ENCODE results near the gene CTTN. TPM values are rescaled to one million over a fixed set of nuclear protein-coding genes. Genes with fewer than 3 reads are reported as not detected.

CTTN gene
- total RNA-seq, 4 donors from 2014 or later: 111 to 164 (median 146) TPM

DNA sequence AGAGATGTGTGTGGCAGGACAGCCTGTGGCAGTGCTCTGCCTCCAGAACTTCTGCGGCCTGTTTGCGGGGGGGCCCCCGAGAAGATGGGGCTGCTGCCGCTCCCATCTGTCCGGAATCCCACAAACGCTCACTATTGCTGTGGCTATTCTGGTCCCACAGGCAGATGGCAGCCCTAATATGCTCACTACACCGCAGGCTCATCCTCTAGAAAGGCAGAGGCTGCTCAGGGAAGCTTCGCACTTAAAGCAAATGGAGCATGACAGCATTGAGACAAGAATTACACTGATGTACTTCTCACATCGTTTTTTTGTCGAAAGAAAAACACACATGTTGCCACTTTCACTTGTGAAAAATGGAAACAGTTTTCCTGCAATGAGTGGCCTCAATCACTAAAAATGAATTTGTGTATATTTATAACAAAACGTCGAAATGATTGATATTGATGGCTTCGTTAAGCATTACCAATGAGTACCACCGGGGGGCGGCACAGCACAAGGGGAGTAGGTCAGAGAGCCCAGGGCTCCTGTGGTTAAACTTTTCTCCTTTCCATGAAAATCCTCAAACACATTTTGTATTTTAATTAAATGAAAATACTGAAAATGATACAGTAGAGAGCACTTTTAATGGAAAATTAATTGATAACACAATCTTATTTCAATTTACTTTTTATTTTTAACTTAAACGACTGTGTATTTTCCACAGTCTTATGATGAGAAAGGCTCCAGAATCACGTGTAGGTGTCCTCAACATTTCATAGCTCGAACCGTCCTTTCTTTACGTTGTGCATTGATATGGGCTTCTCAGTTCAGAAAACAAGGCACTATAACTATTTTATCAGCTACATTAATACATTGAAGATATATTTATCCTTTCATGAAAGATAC is 69.1 kb downstream of the CTTN start:
- intact Hi-C loops (cut with DNase I): loop anchor here (1.0 kb wide), 1 partner anchor 288 kb away; no protein-coding TSS in a partner anchor
- DNase-seq (ENCODE audit: extremely low spot score): no peak

DNA sequence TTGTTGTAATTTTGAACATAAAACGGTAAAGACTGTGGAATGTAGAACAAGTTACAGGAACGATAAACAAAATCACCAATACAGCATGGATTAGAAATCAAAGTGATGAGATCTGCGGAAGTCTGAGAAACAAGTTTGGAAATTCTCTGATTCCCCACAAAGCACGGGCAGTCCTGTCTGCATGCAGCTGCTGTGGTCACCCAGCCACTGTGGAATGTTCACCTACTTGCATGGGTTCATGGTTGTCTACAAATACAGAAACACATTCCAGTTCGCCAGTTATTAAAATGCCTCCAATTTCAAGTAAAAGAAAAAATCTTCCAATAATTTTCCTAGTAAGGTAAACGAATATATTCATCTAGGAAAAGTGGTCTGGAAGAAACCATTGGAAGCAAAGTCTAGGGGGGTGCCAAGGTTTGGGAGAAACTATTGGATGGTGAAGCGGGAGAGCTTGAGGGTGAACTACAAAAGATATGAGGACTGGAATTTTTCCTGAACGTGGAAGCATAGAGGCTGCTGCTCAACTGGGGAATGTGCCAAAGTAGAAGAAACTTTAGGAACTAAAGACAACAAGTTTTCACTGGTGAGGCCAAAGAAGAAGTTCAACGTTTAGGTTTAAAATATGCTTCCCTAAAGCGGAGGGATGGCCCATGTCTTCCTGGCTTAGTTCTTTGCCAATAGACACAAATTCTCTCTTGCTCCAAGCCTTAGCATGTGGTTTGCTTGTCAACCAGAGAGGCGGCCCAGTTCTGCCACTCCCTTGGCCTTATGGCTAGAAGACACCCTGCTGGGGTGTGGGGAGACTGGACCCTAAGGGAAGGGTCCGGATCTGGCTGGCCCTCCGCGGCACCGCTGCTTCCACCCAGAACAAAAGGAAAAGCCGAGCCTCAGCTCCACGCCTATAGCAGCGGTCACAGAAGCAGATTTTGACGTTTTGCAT is 70.2 kb downstream of the CTTN start:
- 73% methylated on average over 16 of the region's 19 CpGs for WGBS
- Histone ChIP-seq H3K9me3 (no peaks in the 10 kb centered on the region), H3K27ac (replicated peaks in 1 of 4) (no peak overlapping the region), H3K27me3 (peaks cover 0 to 19% (median 0%) of the 10 kb centered on the region in 4 donors), H3K4me3 (no peak overlapping the region), H3K4me1 (peaks cover 0 to 7% (median 2%) of the 10 kb centered on the region in 4 donors), H3K36me3 (no peaks in the 10 kb centered on the region)
- intact Hi-C loops (cut with DNase I): no loop called here
- DNase-seq (ENCODE audit: extremely low spot score): no peak
- no peak for TF ChIP-seq POLR2AphosphoS5 (IDR thresholded peaks at IDR 0.05)
- TF ChIP-seq, protein P1, sequence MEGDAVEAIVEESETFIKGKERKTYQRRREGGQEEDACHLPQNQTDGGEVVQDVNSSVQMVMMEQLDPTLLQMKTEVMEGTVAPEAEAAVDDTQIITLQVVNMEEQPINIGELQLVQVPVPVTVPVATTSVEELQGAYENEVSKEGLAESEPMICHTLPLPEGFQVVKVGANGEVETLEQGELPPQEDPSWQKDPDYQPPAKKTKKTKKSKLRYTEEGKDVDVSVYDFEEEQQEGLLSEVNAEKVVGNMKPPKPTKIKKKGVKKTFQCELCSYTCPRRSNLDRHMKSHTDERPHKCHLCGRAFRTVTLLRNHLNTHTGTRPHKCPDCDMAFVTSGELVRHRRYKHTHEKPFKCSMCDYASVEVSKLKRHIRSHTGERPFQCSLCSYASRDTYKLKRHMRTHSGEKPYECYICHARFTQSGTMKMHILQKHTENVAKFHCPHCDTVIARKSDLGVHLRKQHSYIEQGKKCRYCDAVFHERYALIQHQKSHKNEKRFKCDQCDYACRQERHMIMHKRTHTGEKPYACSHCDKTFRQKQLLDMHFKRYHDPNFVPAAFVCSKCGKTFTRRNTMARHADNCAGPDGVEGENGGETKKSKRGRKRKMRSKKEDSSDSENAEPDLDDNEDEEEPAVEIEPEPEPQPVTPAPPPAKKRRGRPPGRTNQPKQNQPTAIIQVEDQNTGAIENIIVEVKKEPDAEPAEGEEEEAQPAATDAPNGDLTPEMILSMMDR (IDR thresholded peaks at IDR 0.05): no peak
- no peak for TF ChIP-seq EP300 (IDR thresholded peaks at IDR 0.05)
- TF ChIP-seq POLR2A (IDR thresholded peaks at IDR 0.05; ENCODE audit: low read depth): no peak

More for the DNA sequence above, 69.1 kb downstream of the CTTN start:
- peaks cover 0 to 27% (median 0%) of the 10 kb centered on the region in 4 donors for H3K27me3 ChIP-seq
- 25% methylated on average over 14 of the region's 20 CpGs for WGBS
- H3K9me3 ChIP-seq: no peaks in the 10 kb centered on the region
- no peak for TF ChIP-seq EP300 (IDR thresholded peaks at IDR 0.05)
- no peak for TF ChIP-seq POLR2AphosphoS5 (IDR thresholded peaks at IDR 0.05)
- TF ChIP-seq, protein P1 (IDR thresholded peaks at IDR 0.05): peak; percentile 81 to 86 (median 82)
- no peak for TF ChIP-seq POLR2A (IDR thresholded peaks at IDR 0.05; ENCODE audit: low read depth)
- H3K4me3 ChIP-seq: no peak overlapping the region
- H3K36me3 ChIP-seq: no peaks in the 10 kb centered on the region
- H3K27ac ChIP-seq (replicated peaks in 1 of 4): no peak overlapping the region
- H3K4me1 ChIP-seq: peaks cover 0 to 7% (median 2%) of the 10 kb centered on the region in 4 donors

DNA sequence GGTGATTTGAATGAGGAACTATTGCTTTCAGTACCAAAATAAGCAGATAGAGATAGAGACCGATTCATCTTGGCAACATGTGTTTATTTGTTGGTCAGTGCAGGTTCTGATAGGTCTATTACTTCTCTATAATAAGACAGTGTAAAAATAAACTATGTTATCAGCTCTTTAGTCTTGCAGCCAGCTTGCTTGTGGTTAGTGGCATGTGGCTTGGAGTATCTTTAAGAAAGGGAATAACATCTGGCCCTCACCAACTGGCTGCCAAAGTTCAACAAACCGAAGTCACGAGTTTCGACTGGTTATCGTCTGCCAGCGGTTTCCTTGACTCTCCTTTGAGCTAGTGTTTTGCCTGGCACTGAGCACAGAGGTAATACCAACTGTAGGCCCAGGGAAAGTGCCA is 71.8 kb downstream of the CTTN start:
- peaks cover 0 to 7% (median 2%) of the 10 kb centered on the region in 4 donors for H3K4me1 ChIP-seq
- no peaks in the 10 kb centered on the region for H3K36me3 ChIP-seq
- intact Hi-C loops (cut with DNase I): no loop called here
- TF ChIP-seq POLR2AphosphoS5 (IDR thresholded peaks at IDR 0.05) (no peak), POLR2A (IDR thresholded peaks at IDR 0.05; ENCODE audit: low read depth) (no peak)
- TF ChIP-seq, protein P1 (IDR thresholded peaks at IDR 0.05): no peak
- WGBS: 62% methylated on average over 5 of the region's 6 CpGs
- H3K9me3 ChIP-seq: no peaks in the 10 kb centered on the region
- no peak for DNase-seq (ENCODE audit: extremely low spot score)
- no peak overlapping the region for H3K27ac ChIP-seq (replicated peaks in 1 of 4)
- peaks cover 0 to 3% (median 0%) of the 10 kb centered on the region in 4 donors for H3K27me3 ChIP-seq
- H3K4me3 ChIP-seq: no peak overlapping the region

DNA sequence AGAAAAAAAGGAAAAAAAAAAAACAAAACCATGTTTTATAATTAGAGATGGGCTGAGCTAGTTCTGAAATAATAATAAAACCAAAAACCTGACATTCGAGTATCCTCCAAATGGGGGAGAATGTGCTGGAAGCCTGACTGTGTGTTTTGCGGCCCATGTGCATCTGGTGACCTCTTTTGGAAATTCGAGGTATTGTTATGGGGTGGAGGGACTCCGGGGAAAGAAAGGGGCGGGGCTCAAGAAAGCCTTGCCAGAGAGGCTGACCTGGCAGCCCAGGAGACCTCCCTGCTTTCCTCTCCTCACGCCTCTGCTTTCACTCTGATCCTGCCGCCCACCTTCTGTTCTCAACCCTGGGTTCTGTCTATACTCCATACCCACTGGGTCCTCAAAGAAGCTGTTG is 72.9 kb downstream of the CTTN start:
- WGBS: 47% methylated on average over 7 of the region's 7 CpGs
- no peak for DNase-seq (ENCODE audit: extremely low spot score)
- H3K27me3 ChIP-seq: no peaks in the 10 kb centered on the region
- no peak overlapping the region for H3K27ac ChIP-seq (replicated peaks in 1 of 4)
- TF ChIP-seq POLR2AphosphoS5 (IDR thresholded peaks at IDR 0.05) (no peak), POLR2A (IDR thresholded peaks at IDR 0.05; ENCODE audit: low read depth) (no peak), EP300 (IDR thresholded peaks at IDR 0.05) (no peak)
- TF ChIP-seq, protein P1 (IDR thresholded peaks at IDR 0.05): peak in 1 of 3 experiments; percentile 15
- H3K9me3 ChIP-seq: no peaks in the 10 kb centered on the region
- no peaks in the 10 kb centered on the region for H3K36me3 ChIP-seq
- intact Hi-C loops (cut with DNase I): no loop called here
- H3K4me3 ChIP-seq: no peak overlapping the region
- peaks cover 0 to 7% (median 2%) of the 10 kb centered on the region in 4 donors for H3K4me1 ChIP-seq
